Dermis lymphatic vessel endothelial cell (primary cell): Measurements from ENCODE around the gene ALG1L2. TPM values are rescaled to one million over a fixed set of nuclear protein-coding genes. Genes with fewer than 3 reads are reported as not detected.

Source experiments
- total RNA-seq: library from RNA; depleted of rRNA; stranded (reverse); fragments of >200 nt; gene quantifications from 2 replicates; pipeline ENCODE4 v1.2.1, GENCODE V29; 2014

The ALG1L2 gene, protein sequence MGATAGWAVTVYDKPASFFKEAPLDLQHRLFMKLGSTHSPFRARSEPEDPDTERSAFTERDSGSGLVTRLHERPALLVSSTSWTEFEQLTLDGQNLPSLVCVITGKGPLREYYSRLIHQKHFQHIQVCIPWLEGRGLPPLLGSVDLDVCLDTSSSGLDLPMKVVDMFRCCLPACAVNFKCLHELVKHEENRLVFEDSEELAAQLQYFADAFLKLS
- total RNA-seq, result not detected in 2 replicates

DNA sequence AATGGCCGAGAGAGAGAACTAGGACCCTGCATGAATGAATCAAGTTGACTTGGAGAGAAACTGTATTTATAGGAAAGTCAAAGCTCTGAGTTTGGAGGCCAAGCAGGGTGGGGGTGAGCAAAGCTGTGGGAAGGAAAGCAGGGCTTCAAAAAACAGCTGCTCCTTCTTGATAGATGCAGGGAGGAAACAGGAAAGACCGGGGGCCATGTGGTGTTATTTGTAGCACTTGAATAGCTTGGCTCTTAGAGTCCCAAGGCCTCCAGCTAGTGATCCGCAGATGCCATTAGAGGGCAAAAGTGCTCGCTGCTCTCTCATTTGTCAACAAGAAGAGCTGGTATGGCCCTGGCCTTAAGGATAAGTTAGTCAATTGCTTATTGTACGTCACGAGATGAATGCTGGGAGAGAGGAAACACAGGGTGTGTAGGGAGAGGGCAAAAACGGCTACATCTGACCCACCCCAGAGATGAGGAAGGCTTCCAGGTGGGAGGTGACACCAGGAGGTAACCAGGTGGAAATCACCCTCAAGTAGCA, at the start of gene ALG1L2:
Gene ALG1L2, plus strand, starts transcription at position 481 of the 531 bp plus-strand sequence. CDS start 186 bp downstream, outside the sequence.

Other genes starting within 250 kb of the ALG1L2 start
- 48.8 and 75.2 TPM in 2 replicates for gene TMCC1, start 188.1 kb upstream of the ALG1L2 start, total RNA-seq
- gene TRH, start 107.1 kb upstream of the ALG1L2 start, total RNA-seq, result not detected in 2 replicates